ENCODE data around the gene GAS2L3.

- no peak for TF ChIP-seq POLR2AphosphoS5 (IDR thresholded peaks at IDR 0.05)
- no peak for TF ChIP-seq CTCF (IDR thresholded peaks at IDR 0.05)
Measured at GRCh38 chr12:100656856-100657255, 83.4 kb downstream of the GAS2L3 start.

All from prostate gland (tissue), 2 donors.